Naive thymus-derived CD8-positive, alpha-beta T cell (primary cell): ENCODE measurements around the gene PIEZO2. TPM values are rescaled to one million over a fixed set of nuclear protein-coding genes. Genes with fewer than 3 reads are reported as not detected.
A peak's percentile ranks its signal among the peaks of the same experiment; 100 is the strongest.

Experiments
- ATAC-seq, 2 donors: fragments of 150-1000 bp; cut with Tn5 transposase in 1 of 2; sonication (Bioruptor Pico), chemical (Tn5 transposase) in 1 of 2; 1 replicate in 1 of 2; 2 replicates in 1 of 2; pipeline ENCODE4 v1.10.0; 2021; ENCODE audit warnings: mild to moderate bottlenecking in 2 of 2, moderate library complexity in 2 of 2
- POLR2A ChIA-PET: fragments of 350-600 bp; sonication (Branson Sonifier 250); formaldehyde crosslinking; loops from one replicate; lab custom pipeline; 2021; ENCODE audit warnings: antibody characterized with exemption; lab: Charles Lee
- DNase-seq, 10 donors: peaks; one replicate each; pipeline versions ENCODE4 v3.0.0 to v3.0.0-alpha.2; 2020 to 2022
- H3K27ac Mint-ChIP-seq, 10 donors: one replicate each; pipeline ENCODE4 v1.8.0; 2020 to 2022; ENCODE audit warnings: mild to moderate bottlenecking in 10 of 10, mixed read lengths in 10 of 10, moderate library complexity in 4 of 10, inconsistent platforms in 1 of 10
- H3K27me3 Mint-ChIP-seq, 5 donors: one replicate each; pipeline ENCODE4 v1.8.0; 2021 to 2022; ENCODE audit warnings: mixed read lengths in 5 of 5
- H3K36me3 Mint-ChIP-seq, 3 donors: one replicate each; pipeline ENCODE4 v1.8.0; 2020 to 2022; ENCODE audit warnings: mixed read lengths in 3 of 3, mild to moderate bottlenecking in 2 of 3, inconsistent platforms in 1 of 3
- H3K4me1 Mint-ChIP-seq, 4 donors: one replicate each; pipeline ENCODE4 v1.8.0; 2021 to 2022; ENCODE audit warnings: mixed read lengths in 4 of 4
- H3K4me3 Mint-ChIP-seq, 10 donors: one replicate each; pipeline ENCODE4 v1.8.0; 2020 to 2022; ENCODE audit warnings: mild to moderate bottlenecking in 10 of 10, mixed read lengths in 10 of 10, moderate library complexity in 6 of 10, inconsistent platforms in 1 of 10
- H3K9me3 Mint-ChIP-seq, 9 donors: one replicate each; pipeline ENCODE4 v1.8.0; 2020 to 2022; ENCODE audit warnings: mixed read lengths in 9 of 9, mild to moderate bottlenecking in 3 of 9, inconsistent platforms in 1 of 9, moderate library complexity in 1 of 9
- polyA plus RNA-seq, 3 donors: library from polyadenylated mRNA; unstranded; fragments of 300-500 nt; fragmentation: Illumina TruSeq; gene quantifications; one replicate each; pipeline ENCODE4 v1.2.3, GENCODE V29; 2021
- total RNA-seq, 8 experiments: library from RNA in 2 of 8; stranded (reverse) in 2 of 8; gene quantifications; one replicate each; pipeline ENCODE4 v1.2.3 and lab custom pipeline; 2021 to 2026

The PIEZO2 gene
- total and polyA plus RNA-seq, 5 experiments from 2014 or later: not detected

DNA sequence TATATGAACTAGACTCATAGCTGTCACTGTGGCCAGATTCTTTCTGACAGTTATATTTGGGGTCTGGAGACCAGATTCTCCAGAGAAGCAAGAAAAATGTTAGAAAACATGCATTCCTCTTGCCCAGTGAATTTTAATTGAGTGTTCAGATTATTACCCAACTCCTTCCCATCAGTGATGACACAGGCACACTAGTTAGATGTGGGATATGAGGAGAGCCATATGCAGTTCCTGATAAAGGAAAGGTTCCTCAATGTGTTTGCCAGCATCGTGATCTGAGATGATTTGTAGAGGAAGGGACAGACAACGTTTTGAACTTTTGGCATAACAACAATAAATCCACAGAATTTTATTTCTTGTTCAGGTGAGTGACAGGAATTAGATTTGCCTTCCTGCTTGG lies 308.6 kb downstream of the PIEZO2 start:
- H3K36me3 Mint-ChIP-seq: peaks cover 0 to 4% (median 0%) of the 10 kb centered on the region in 3 donors
- no peaks in the 10 kb centered on the region for H3K4me1 Mint-ChIP-seq
- H3K27me3 Mint-ChIP-seq: peaks cover 0 to 13% (median 0%) of the 10 kb centered on the region in 5 donors
- POLR2A ChIA-PET: no interaction called here
- H3K4me3 Mint-ChIP-seq: no peak overlapping the region
- DNase-seq (no peak), ATAC-seq (no peak)
- no peaks in the 10 kb centered on the region for H3K9me3 Mint-ChIP-seq
- no peak overlapping the region for H3K27ac Mint-ChIP-seq

DNA sequence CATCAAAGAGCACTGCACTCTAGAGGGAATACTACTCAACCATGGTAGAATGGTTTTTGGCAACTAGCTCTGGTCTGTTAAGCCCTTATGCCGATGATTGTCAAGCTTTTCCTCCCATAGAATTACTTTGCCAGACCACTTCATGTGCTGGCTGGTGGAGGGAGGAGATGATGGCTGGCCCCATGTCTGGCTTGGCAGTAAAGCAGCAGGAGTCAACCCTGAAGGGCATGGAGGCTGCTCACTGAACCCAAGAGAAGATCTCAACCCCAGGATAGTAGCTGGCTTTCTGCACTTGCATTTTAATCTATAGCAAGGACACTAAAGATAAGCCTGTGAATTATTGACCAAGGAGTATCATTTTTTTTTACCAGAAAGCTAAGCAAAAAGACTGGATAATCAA lies 309.9 kb downstream of the PIEZO2 start:
- POLR2A ChIA-PET: no interaction called here
- Mint-ChIP-seq H3K27ac (peak overlapping the region in 1 of 10 donors; percentile 19), H3K36me3 (peaks cover 0 to 4% (median 0%) of the 10 kb centered on the region in 3 donors), H3K4me3 (no peak overlapping the region), H3K9me3 (no peaks in the 10 kb centered on the region), H3K4me1 (no peaks in the 10 kb centered on the region), H3K27me3 (peaks cover 0 to 13% (median 0%) of the 10 kb centered on the region in 5 donors)
- no peak for DNase-seq
- no peak for ATAC-seq

DNA sequence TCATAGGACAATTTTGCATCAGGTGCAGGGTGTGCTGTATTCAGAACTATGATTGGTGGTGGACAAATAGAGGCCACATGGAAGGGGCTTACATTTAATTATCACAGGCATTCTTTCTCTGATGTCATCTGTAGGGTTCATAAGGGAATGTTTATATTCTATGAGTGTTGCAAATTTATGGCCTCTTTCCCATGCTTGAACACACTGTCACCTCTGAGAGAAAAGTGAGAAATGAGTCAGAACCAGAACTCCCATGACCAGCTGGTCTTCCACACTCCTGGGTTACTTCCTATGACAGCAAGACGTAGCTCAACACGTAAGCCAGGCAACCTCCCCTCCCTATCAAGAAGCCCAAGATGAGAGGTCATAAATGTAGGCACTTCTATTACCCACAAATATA lies 310.8 kb downstream of the PIEZO2 start:
- no peak overlapping the region for H3K4me3 Mint-ChIP-seq
- H3K27ac Mint-ChIP-seq: no peak overlapping the region
- H3K27me3 Mint-ChIP-seq: peaks cover 0 to 13% (median 0%) of the 10 kb centered on the region in 5 donors
- ATAC-seq (no peak), DNase-seq (no peak)
- no peaks in the 10 kb centered on the region for H3K4me1 Mint-ChIP-seq
- no peaks in the 10 kb centered on the region for H3K9me3 Mint-ChIP-seq
- H3K36me3 Mint-ChIP-seq: peaks cover 0 to 4% (median 0%) of the 10 kb centered on the region in 3 donors
- POLR2A ChIA-PET: no interaction called here

DNA sequence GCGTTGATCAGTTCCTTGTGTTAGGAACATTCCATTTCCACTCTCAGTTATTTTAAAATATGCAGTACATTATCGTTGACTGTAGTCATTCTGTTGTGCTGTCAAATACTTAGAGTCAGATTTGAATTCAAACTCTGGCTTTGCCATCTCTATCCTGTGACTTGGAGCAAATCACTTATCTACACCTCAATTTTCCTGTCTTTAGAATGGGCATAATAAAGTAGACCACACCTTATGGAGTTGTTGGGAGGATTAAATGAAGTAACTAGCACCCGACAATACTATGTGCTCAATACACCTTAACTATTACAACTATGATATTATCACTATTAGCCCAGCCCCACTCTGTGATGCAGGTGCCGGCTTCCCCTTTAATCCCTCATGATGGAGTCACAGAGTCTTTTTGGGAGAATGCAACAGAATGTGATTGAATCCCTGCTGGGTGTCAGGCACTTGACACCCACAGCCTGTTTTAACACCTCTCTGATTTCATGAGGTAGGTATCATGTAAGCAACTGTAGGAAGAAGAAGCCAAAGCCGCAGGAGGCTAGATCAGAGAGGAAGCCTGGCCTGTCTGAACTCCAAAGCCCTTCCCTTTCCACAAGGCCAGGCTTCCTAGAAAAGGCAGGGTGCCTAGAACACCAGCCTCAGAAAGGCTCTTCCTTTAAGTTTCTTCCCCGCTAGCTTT lies 315.1 kb downstream of the PIEZO2 start:
- peaks cover 0 to 4% (median 0%) of the 10 kb centered on the region in 9 donors for H3K9me3 Mint-ChIP-seq
- DNase-seq (no peak), ATAC-seq (no peak)
- POLR2A ChIA-PET: no interaction called here
- H3K27ac Mint-ChIP-seq: no peak overlapping the region
- no peaks in the 10 kb centered on the region for H3K4me1 Mint-ChIP-seq
- H3K36me3 Mint-ChIP-seq: no peaks in the 10 kb centered on the region
- H3K4me3 Mint-ChIP-seq: no peak overlapping the region
- H3K27me3 Mint-ChIP-seq: peaks cover 0 to 24% (median 6%) of the 10 kb centered on the region in 5 donors

DNA sequence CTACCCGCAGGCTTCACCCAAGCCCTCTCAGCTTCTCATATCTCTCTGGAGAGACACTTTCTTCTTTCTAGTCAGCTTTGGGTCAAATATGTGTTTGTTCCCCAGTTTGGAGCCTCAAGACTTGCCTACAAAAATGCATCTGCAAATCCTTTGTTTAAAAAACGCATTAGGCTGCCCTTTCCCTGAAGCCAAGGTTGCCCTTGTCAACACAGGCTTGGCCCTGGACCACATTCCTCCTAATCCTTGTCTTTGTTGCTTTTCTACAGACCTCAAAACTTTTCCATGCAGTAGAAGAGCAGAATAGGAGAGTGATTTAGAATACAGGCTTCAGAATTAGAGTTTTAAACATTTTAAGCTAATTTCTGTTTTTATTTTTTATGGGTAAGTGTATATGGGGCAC lies 315.7 kb downstream of the PIEZO2 start:
- DNase-seq (no peak), ATAC-seq (no peak)
- POLR2A ChIA-PET: no interaction called here
- Mint-ChIP-seq H3K27me3 (peaks cover 0 to 23% (median 6%) of the 10 kb centered on the region in 5 donors), H3K9me3 (peaks cover 0 to 4% (median 0%) of the 10 kb centered on the region in 9 donors), H3K27ac (no peak overlapping the region), H3K4me1 (no peaks in the 10 kb centered on the region), H3K36me3 (no peaks in the 10 kb centered on the region), H3K4me3 (no peak overlapping the region)

DNA sequence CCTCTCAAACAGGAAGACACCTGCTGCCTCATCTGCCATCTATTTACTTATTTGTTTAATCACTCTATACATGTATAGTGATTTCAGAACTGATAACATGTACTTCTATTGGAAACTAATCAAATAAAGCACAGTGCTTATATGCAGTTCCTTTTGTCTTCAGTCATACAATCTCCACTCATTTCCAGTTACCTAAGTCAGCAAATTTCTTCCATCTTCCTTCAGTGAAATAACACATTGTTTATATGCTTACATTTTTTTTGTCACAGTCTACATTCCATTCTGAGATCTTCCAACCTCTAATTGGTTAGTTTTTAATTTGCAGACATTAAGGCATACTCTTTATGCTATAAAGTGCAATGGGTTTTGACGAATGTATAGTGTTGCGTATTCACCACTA lies 323.0 kb downstream of the PIEZO2 start:
- H3K27me3 Mint-ChIP-seq: peaks cover 11 to 41% (median 32%) of the 10 kb centered on the region in 5 donors

DNA sequence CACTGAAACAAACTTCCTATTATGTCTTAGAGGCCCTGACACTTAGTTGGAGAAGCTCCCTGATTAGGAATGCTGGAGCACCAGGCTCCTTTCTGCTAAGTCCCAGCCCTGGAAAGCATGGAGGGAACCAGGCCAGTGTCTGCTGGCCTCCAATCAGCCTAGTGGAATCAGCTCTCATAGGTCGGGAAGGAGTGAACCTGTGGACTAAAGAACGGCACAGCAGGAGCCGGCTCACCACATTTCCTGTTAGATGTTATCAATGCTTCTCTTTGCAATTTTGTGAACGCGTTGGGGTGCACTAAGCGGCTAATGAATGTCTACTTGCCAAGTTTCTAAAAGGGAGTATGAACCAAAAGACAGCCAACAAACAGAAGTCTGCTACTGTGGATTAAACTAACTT lies 326.9 kb downstream of the PIEZO2 start:
- Mint-ChIP-seq H3K27me3 (peaks cover 11 to 28% (median 24%) of the 10 kb centered on the region in 5 donors), H3K4me1 (no peaks in the 10 kb centered on the region), H3K9me3 (peaks cover 0 to 19% (median 8%) of the 10 kb centered on the region in 9 donors), H3K4me3 (no peak overlapping the region), H3K27ac (no peak overlapping the region), H3K36me3 (peaks cover 0 to 15% (median 0%) of the 10 kb centered on the region in 3 donors)
- DNase-seq (no peak), ATAC-seq (no peak)
- POLR2A ChIA-PET: no interaction called here

More for the DNA sequence above, 323.0 kb downstream of the PIEZO2 start:
- Mint-ChIP-seq H3K4me1 (no peaks in the 10 kb centered on the region), H3K4me3 (no peak overlapping the region), H3K27ac (no peak overlapping the region), H3K36me3 (no peaks in the 10 kb centered on the region), H3K9me3 (peaks cover 0 to 4% (median 2%) of the 10 kb centered on the region in 9 donors)
- POLR2A ChIA-PET: no interaction called here
- ATAC-seq (no peak), DNase-seq (no peak)

DNA sequence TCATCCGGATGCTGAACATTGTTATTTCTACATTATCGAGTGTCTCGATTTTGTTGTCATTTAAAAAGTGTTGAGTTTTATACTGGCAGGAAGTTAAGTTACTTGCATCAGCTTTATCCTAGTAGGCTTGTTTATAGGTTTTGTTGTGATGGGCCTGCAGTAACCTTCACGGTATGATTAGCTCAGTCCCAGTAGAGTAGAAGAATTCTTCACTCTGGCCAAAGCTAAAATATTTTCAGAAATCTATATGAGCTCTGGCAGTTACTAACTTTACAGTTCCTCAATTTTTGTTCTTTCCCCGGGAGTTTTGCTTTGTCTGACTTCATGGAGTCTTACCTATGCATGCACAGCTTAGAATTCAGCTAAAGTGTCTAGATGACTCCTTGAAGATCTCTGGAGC lies 328.7 kb downstream of the PIEZO2 start:
- Mint-ChIP-seq H3K27me3 (peaks cover 8 to 17% (median 12%) of the 10 kb centered on the region in 5 donors), H3K36me3 (peaks cover 0 to 15% (median 0%) of the 10 kb centered on the region in 3 donors), H3K4me3 (no peak overlapping the region), H3K9me3 (peaks cover 0 to 19% (median 8%) of the 10 kb centered on the region in 9 donors), H3K4me1 (no peaks in the 10 kb centered on the region), H3K27ac (no peak overlapping the region)
- POLR2A ChIA-PET: no interaction called here
- DNase-seq (no peak), ATAC-seq (no peak)

DNA sequence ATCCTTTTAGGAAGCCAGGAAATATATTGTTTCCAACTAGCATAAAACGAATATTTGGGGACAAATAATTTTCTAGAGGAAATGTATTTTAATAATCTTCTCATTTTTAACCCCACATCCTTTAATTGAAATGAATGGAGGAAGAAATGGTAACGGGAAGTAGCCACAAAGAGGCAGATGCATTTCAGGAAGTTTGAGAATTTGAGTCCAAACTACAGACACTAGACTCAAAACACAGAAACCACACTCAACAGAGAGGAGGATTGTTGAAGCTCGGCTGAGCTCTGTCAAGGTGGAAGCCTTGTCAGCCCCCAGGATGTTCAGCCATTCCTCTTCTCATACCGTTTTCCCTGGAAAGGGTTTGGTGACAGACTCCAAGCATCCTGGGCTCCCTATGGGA lies 335.0 kb downstream of the PIEZO2 start:
- POLR2A ChIA-PET: no interaction called here
- DNase-seq: no peak
- Mint-ChIP-seq H3K36me3 (no peaks in the 10 kb centered on the region), H3K4me3 (no peak overlapping the region), H3K27ac (no peak overlapping the region), H3K4me1 (no peaks in the 10 kb centered on the region), H3K9me3 (no peaks in the 10 kb centered on the region), H3K27me3 (peaks cover 0 to 10% (median 3%) of the 10 kb centered on the region in 5 donors)
- no peak for ATAC-seq

DNA sequence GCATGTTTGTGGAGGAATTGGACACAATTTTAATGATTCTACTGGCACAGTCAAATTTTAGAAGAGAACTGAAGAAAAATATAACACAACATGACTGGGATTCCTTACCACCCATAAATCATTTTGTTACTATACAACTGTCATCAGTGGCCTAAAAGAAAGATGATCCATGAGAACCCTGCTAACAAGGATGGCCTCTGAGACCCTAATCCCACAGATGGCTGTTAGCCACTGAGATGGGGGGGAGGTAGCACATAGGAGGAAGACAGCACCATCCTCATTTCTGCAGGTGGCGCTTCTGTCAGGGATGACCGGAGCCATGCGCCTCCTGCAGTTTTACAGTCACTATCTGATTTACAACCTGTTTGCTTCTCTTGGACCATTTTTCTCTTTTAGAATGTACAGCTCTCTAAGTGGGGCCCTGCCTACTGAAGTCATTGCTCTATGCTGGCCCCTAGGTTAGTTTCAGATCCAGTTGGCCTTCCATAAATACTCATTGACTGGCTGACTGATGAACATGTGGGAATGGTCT lies 343.7 kb downstream of the PIEZO2 start:
- Mint-ChIP-seq H3K4me3 (no peak overlapping the region), H3K4me1 (no peaks in the 10 kb centered on the region), H3K27ac (no peak overlapping the region), H3K27me3 (no peaks in the 10 kb centered on the region), H3K36me3 (no peaks in the 10 kb centered on the region), H3K9me3 (no peaks in the 10 kb centered on the region)
- DNase-seq (no peak), ATAC-seq (no peak)
- POLR2A ChIA-PET: no interaction called here

DNA sequence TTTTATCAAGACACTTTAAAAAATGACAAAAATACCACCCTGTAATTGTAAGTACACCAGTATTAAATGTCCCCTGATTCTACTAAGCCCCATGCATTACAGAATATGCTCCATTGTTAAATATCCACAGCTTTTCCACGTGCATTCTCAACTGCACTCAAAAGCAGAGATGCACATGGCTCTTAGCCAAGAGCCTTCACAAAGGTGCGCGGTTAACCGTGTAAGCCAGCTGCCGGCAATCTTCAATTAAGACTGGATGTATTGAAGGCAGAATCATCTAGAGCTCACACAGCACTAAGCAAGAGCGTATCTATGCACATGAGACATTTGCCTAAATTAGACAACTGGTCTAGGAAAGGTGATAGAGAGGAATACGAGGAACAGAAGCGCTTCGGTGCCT lies 345.2 kb downstream of the PIEZO2 start:
- POLR2A ChIA-PET: no interaction called here
- ATAC-seq: no peak
- no peaks in the 10 kb centered on the region for H3K27me3 Mint-ChIP-seq
- no peaks in the 10 kb centered on the region for H3K9me3 Mint-ChIP-seq
- H3K4me1 Mint-ChIP-seq: no peaks in the 10 kb centered on the region
- DNase-seq: no peak
- H3K27ac Mint-ChIP-seq: no peak overlapping the region
- no peaks in the 10 kb centered on the region for H3K36me3 Mint-ChIP-seq
- no peak overlapping the region for H3K4me3 Mint-ChIP-seq

DNA sequence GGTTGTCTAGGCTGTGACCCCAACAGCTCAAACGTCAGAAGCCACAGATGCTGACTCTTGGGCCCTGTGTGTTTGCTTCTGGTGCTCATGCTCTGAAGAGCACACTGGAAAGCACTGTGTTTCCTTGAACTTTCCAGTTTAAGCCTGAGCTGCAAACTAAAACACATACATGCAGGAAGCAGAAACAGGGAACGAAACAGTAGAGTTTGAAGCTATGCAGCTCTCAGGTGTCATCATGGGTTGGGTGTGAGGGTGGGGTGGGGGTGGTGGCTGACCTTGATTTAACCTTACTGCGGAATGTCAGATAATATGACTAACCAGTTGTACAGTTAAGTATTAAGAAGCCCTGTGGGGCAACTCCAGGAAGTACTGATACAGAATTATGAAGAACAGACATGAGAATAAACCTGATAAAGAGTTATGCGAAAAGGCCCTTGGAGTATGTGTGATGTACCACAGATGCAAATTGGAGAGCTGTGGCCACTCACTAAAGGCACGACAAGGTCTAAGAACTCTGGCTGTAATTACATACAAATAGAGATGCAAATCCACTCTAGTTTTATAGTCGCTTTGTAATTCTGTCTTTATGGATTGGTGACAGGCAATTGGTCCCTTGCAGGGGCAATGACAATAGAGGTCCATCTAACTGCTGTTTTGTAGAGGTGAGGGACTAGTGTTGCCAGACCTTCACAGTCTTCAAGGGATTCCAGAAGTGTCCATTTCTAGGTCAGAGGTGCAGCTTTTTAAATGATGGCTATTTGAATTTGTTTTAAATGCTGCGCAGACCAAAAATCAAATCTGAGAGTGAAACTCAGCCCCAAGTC lies 350.4 kb downstream of the PIEZO2 start:
- Mint-ChIP-seq H3K27ac (no peak overlapping the region), H3K4me1 (no peaks in the 10 kb centered on the region), H3K36me3 (no peaks in the 10 kb centered on the region), H3K9me3 (no peaks in the 10 kb centered on the region), H3K27me3 (peaks cover 0 to 7% (median 0%) of the 10 kb centered on the region in 5 donors), H3K4me3 (no peak overlapping the region)
- POLR2A ChIA-PET: no interaction called here
- no peak for ATAC-seq
- no peak for DNase-seq

DNA sequence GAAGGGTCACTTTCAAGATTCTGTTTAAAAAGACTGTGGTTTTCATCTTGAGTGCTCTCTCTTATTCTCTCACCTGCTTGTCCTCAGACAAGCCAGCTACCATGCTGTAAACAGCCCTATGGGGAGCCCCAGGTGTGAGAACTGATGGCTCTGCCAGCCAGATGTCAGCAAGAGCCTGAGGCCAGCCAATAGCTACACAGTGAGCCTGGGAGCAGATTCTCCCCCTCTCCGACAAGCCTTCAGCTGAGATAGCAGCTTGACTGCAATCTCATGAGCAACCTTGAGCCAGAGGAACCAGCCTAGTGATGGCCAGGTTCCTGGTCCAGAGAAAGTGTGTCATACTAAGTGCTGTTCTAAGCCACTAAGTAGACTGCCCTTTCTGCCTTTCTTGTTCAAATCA lies 351.5 kb downstream of the PIEZO2 start:
- Mint-ChIP-seq H3K4me1 (no peaks in the 10 kb centered on the region), H3K27me3 (peaks cover 0 to 7% (median 0%) of the 10 kb centered on the region in 5 donors), H3K27ac (no peak overlapping the region), H3K36me3 (no peaks in the 10 kb centered on the region), H3K9me3 (no peaks in the 10 kb centered on the region), H3K4me3 (no peak overlapping the region)
- POLR2A ChIA-PET: no interaction called here
- DNase-seq (no peak), ATAC-seq (no peak)
